H4 (cell line): Measurements from ENCODE around the gene MAPKBP1. TPM values are rescaled to one million over a fixed set of nuclear protein-coding genes. Genes with fewer than 3 reads are reported as not detected.

Experiments used
- DNase-seq: peaks from one replicate; pipeline ENCODE4 v3.0.0-alpha.2; 2015; ENCODE audit warnings: low spot score
- total RNA-seq: library from RNA; depleted of rRNA; stranded (reverse); fragments of >200 nt; shearing (Covaris generic); gene quantifications from 2 replicates; pipeline ENCODE4 v1.2.3, GENCODE V29; 2014

MAPKBP1 gene
- total RNA-seq, 1 experiment from 2014 or later = 4.1 TPM

- DNase-seq = no peak
Observed at GRCh38 chr15:41806291-41807181, 32.3 kb downstream of the MAPKBP1 start.

- DNase-seq = no peak
Observed at GRCh38 chr15:41809121-41809520, 34.8 kb downstream of the MAPKBP1 start.

GRCh38 chr15:41809526-41810220, 35.4 kb downstream of the MAPKBP1 start:
- no peak for DNase-seq

- DNase-seq = no peak
Observed at GRCh38 chr15:41810651-41811431, 36.6 kb downstream of the MAPKBP1 start.

GRCh38 chr15:41811432-41812195, 37.3 kb downstream of the MAPKBP1 start:
- peak; percentile 48 for DNase-seq

- no peak for DNase-seq
Observed at GRCh38 chr15:41812820-41813375, 38.6 kb downstream of the MAPKBP1 start.

- no peak for DNase-seq
Observed at GRCh38 chr15:41813426-41813825, 39.1 kb downstream of the MAPKBP1 start.

GRCh38 chr15:41814534-41814933, 40.2 kb downstream of the MAPKBP1 start:
- DNase-seq = no peak

GRCh38 chr15:41816788-41817187, 42.5 kb downstream of the MAPKBP1 start:
- DNase-seq = no peak

GRCh38 chr15:41817327-41817726, 43.0 kb downstream of the MAPKBP1 start:
- no peak for DNase-seq

GRCh38 chr15:41817781-41818180, 43.5 kb downstream of the MAPKBP1 start:
- no peak for DNase-seq

- DNase-seq = no peak
Observed at GRCh38 chr15:41819455-41820050, 45.3 kb downstream of the MAPKBP1 start.

GRCh38 chr15:41820791-41821423, 46.6 kb downstream of the MAPKBP1 start:
- no peak for DNase-seq

- no peak for DNase-seq
Observed at GRCh38 chr15:41821831-41822230, 47.5 kb downstream of the MAPKBP1 start.

- no peak for DNase-seq
Observed at GRCh38 chr15:41822471-41822870, 48.2 kb downstream of the MAPKBP1 start.

- DNase-seq = no peak
Observed at GRCh38 chr15:41822957-41823356, 48.7 kb downstream of the MAPKBP1 start.

- DNase-seq = no peak
Observed at GRCh38 chr15:41823502-41823901, 49.2 kb downstream of the MAPKBP1 start.

GRCh38 chr15:41824062-41824745, 49.9 kb downstream of the MAPKBP1 start:
- no peak for DNase-seq

- no peak for DNase-seq
Observed at GRCh38 chr15:41825145-41825544, 50.9 kb downstream of the MAPKBP1 start.
